ES-I3 (cell line): ENCODE measurements around the gene RNF180.

Experiments used
- H3K36me3 ChIP-seq: 2 replicates; pipeline ENCODE4 v1.6.1; 2013; ENCODE audit warnings: mild to moderate bottlenecking, low read length, control low read depth, moderate library complexity; ENCODE audit not compliant: insufficient read depth
- H3K4me1 ChIP-seq: 2 replicates; pipeline ENCODE4 v1.6.1; 2013; ENCODE audit warnings: mild to moderate bottlenecking, control low read depth, low read length; ENCODE audit not compliant: insufficient read depth
- H3K9ac ChIP-seq: 2 replicates; pipeline ENCODE4 v1.6.1; 2013; ENCODE audit warnings: low read depth, mild to moderate bottlenecking, low read length, moderate library complexity
- H3K9me3 ChIP-seq: 2 replicates; pipeline ENCODE4 v1.6.1; 2013; ENCODE audit warnings: mild to moderate bottlenecking, low read length, moderate library complexity; ENCODE audit not compliant: control insufficient read depth, insufficient read depth

Gene RNF180, protein sequence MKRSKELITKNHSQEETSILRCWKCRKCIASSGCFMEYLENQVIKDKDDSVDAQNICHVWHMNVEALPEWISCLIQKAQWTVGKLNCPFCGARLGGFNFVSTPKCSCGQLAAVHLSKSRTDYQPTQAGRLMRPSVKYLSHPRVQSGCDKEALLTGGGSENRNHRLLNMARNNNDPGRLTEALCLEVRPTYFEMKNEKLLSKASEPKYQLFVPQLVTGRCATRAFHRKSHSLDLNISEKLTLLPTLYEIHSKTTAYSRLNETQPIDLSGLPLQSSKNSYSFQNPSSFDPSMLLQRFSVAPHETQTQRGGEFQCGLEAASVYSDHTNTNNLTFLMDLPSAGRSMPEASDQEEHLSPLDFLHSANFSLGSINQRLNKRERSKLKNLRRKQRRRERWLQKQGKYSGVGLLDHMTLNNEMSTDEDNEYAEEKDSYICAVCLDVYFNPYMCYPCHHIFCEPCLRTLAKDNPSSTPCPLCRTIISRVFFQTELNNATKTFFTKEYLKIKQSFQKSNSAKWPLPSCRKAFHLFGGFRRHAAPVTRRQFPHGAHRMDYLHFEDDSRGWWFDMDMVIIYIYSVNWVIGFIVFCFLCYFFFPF

DNA sequence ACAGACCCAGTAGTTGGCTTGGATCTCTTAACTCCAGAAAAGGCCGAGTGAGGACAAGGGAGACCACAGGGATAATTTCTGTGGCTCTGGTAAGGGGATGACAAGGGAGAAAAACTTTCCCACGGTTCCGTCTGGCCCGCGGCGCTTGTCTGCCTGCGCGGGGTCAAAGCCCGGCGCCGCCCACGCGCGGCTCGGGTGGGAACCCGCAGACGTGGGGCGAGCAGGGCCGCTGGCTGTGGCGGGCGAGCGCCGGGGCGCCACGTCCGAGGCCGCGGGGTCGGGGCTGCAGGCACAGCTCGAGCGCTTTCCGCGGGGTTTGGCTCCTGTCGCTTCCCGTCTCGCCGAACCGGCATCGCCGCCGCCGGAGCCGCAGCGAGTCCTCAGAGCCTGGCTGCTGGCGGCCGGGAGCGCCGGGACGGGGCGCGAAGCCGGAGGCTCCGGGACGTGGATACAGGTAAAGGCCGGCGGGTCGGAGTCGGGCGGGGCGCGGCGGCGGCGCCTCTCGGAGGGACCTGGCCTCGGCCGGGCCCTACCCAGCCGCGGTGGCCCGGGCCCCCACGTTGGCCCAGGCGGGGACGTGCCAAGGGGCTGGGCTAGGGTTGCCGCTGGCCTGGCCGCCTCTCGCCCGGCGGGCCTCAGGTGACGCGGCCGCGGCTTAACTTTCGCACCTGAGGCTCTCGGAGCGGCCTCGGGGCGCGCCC, at the start of gene RNF180:
Gene RNF180, plus strand, starts transcription at position 344 of the 701 bp plus-strand sequence. CDS start 34,965 bp downstream, outside the sequence.
- H3K9ac ChIP-seq: peak within 1 kb of the TSS; percentile 94
- no peaks in the 10 kb centered on the region for H3K9me3 ChIP-seq
- H3K4me1 ChIP-seq: no peaks in the 10 kb centered on the region
- no peaks in the 10 kb centered on the region for H3K36me3 ChIP-seq

DNA sequence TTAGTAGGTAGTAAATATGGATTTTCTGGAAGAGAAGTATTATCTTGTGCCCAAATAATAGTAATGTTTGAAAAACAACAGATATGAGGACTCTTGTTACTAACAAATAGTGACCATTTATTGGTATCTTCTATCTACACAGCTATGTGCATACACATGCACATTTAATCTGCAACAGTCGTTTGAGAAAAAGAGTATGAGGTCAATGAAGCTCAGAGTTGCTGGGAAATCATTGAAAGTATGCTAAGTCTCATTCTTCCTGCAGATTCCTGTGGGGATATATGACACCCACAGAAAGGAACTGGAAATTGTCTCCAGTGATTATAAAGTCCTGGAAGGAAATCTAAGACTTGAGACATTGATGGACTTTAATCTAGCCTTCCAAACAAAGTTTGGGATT, 40.1 kb upstream of the RNF180 start:
- H3K36me3 ChIP-seq: no peaks in the 10 kb centered on the region
- no peaks in the 10 kb centered on the region for H3K4me1 ChIP-seq
- no peak overlapping the region for H3K9ac ChIP-seq
- no peaks in the 10 kb centered on the region for H3K9me3 ChIP-seq

DNA sequence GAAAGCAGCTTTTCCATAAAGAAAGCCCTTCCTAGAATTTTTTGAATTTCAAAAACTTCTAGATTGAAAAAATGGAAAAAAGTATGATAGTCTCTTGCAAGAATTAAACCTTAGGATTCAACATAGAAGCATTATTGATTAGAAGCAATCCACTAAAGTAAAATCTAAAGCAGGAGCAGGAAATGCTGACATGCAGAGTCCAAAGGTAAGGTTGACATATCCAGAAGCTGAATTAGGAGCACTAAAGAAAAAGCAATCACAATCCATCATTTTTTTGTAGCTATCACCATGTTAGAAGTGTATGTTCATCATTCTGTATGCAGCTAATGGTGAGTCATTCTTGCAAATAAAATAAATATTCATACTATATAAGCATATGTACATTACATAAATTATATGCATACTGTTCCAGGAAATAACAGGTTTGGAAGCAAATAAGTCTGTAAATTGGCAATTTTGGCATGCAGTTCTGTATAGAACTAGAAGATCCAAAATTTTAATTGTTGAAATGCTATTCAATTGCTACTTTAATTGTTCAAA, 39.4 kb upstream of the RNF180 start:
- no peak overlapping the region for H3K9ac ChIP-seq
- no peaks in the 10 kb centered on the region for H3K36me3 ChIP-seq
- no peaks in the 10 kb centered on the region for H3K9me3 ChIP-seq
- no peaks in the 10 kb centered on the region for H3K4me1 ChIP-seq

DNA sequence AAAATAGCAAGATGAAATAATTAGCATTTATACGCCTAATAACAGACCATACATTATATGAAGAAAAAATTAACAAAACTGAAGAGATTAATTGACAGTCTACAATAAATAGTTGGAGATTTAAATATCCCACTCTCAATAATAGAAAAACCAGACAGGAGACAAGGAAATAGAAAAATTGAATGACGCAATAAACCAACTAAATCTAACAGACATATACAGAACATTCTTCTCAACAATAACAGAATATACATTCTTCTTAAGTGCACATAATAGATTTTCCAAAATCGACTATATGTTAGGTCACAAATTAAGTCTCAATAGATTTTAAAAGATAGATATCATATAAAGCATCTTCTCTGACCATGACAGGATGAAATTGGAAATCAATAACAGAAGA, 25.6 kb upstream of the RNF180 start:
- Histone ChIP-seq H3K36me3 (no peaks in the 10 kb centered on the region; the same call in 1 of the 2 replicates), H3K4me1 (0 out of 2 replicates have a peak, but pooled peaks cover 6% of the 10 kb centered on the region), H3K9me3 (no peaks in the 10 kb centered on the region; the same call in none of the 2 replicates), H3K9ac (no peak overlapping the region)

DNA sequence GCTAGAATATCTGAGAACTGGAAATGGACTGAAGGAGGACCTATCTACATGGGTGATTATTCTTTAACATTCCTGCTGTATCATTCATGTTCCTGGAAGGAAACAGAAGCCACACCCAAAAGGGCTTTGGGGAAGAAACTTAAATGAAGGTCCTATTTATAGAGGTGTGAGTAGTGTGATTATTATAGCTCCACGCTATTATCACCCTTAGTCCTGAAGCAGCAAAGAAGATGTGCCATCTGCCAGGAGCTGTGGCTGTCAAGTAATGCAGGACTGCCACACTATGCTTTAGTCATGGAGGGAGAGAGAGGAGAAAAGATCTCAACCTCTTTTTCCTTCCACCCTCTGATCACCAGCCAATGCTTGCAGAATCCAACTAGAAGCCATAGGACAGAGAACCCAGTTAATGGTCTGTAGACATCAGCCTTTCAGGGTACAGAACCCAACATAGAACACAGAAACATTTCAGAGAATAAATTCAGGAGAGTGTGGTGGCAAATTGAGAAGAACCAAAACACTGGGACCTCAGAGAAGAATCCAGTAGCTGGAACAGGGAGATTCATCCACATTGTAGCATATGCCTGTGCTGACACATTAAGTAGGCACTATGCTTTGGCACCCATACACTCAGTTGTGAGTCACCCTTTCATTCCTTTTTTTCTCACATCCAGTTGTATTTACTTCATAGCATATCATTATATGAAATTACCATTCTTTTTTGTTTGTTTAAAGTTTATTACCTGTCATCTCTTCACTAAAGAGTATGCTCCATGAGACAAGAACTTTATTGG, 21.0 kb upstream of the RNF180 start:
- Histone ChIP-seq H3K9me3 (no peaks in the 10 kb centered on the region; the same call in 1 of the 2 replicates), H3K4me1 (no peaks in the 10 kb centered on the region), H3K9ac (no peak overlapping the region), H3K36me3 (no peaks in the 10 kb centered on the region)

DNA sequence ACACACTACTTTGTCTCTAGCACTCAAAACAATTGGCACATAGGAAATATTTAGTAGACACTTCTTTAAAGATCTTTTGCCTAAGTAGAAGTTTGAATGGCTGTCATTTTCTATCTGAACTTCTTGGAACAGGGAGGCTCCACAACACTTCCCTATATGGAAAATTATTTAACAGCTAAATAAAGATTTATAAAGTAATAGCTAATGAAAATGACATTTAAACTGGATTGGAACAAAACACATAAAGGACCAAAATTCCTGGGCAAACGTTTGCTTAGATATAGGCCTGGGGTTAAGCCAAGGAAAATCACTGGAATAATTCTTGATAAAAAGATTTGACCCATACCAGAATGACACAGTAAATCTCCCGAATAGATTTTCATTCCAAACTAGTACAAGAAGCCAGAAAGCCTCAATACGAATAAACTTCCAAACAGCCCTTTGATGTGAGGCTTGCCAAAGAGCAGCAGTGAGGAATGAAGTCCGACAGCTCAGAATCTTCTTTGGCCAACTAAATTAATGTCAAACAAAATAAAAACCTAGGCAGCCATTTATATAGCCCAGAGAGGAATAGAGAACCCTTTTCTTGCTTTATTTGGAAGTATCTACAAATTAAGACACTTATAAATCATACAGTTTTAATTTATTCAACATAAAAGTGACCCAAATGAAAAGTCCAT, 20.3 kb upstream of the RNF180 start:
- Histone ChIP-seq H3K4me1 (no peaks in the 10 kb centered on the region), H3K9me3 (no peaks in the 10 kb centered on the region; the same call in 1 of the 2 replicates), H3K9ac (no peak overlapping the region), H3K36me3 (no peaks in the 10 kb centered on the region)

DNA sequence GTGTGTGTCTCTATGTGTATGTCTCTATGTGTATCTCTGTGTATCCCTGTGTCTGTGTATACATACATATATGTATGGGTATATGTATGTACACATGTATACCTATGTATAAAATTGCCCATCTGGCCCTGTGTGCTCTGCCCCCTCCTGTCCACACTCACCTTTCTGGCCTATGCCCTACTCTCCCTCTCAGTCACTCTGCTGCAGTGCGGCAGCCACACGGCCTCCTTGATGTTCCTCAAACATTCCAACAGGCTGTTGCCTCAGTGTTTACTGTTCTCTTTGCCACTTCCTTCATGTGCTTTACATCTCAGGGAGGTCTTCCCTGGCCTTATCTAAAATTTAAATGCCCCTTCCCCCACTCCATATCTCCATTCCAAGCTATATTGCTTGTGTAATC, 18.3 kb upstream of the RNF180 start:
- no peaks in the 10 kb centered on the region; the same call in 1 of the 2 replicates for H3K9me3 ChIP-seq
- H3K4me1 ChIP-seq: no peaks in the 10 kb centered on the region
- no peaks in the 10 kb centered on the region for H3K36me3 ChIP-seq
- no peak overlapping the region for H3K9ac ChIP-seq

DNA sequence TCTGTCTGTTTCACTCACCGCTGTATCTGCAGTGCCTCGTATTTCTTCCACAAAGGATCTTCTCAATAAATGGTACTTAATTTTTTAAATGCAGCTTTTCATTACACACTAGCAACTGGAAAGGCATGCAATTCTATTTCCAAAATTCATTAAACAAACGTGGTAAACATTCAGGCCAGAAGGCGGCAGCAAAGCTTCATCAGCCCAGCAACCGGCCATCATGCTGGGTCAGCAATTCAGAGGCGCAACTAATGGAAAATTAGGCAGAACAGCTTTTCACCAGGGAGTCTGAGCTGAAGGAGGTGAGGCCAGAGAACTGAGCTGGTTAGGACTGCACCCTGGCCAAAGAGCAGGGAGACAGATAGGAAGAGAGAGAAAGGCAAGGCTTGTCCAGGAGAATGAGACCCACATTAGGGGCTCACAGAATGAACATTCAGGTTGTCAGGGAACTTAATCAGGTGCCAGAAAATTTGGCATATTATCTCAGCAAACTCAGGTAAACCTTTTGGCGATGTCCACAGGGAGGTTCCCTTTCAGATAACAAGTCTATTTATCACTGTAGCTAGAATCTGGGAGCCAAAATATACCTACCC, 17.7 kb upstream of the RNF180 start:
- H3K9me3 ChIP-seq: no peaks in the 10 kb centered on the region; the same call in 1 of the 2 replicates
- no peaks in the 10 kb centered on the region for H3K36me3 ChIP-seq
- H3K4me1 ChIP-seq: no peaks in the 10 kb centered on the region
- H3K9ac ChIP-seq: no peak overlapping the region

DNA sequence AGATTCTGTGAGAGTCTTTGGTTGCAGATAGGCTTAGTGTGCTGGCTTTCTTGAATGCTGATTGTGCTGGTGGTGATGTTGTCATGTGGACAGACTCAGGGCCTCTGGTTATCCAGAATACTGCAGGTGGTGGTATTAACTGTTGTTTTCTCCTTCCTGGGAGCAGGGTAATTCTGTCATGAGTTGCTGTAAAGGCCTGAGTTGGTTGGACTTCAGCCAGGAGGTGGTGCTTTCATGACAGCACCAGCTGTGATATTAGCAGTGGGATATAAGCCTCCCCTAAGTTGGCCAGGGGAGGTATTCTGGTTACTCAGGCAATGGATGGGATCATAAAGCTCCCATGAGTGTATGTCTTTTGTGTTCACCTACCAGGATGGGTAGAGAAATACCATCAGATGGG, 16.4 kb upstream of the RNF180 start:
- Histone ChIP-seq H3K9ac (no peak overlapping the region), H3K4me1 (no peaks in the 10 kb centered on the region), H3K9me3 (no peaks in the 10 kb centered on the region; the same call in 1 of the 2 replicates), H3K36me3 (no peaks in the 10 kb centered on the region)

DNA sequence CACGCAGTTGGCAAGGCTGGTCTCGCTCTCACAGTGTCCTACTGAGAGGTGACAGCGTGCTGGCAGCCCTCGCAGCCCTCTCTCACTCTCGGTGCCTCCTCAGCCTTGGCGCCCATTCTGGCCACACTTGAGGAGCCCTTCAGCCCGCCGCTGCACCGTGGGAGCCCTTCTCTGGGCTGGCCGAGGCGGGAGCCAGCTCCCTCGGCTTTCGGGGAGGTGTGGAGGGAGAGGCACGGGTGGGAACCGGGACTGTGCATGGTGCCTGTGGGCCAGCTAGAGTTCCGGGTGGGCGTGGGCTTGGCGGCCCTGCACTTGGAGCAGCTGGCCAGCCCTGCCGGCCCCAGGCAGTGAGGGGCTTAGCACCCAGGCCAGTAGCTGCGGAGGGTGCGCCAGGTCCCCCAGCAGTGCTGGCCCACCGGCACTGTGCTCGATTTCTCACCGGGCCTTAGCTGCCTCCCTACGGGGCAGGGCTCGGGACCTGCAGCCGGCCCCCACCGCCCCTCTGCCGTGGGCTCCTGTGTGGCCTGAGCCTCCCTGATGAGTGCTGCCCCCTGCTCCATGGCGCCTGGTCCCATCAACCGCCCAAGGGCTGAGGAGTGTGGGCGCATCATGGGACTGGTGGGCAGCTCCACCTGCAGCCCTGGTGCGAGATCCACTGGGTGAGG, 15.7 kb upstream of the RNF180 start:
- Histone ChIP-seq H3K9ac (no peak overlapping the region), H3K36me3 (no peaks in the 10 kb centered on the region), H3K4me1 (no peaks in the 10 kb centered on the region), H3K9me3 (no peaks in the 10 kb centered on the region; the same call in 1 of the 2 replicates)

DNA sequence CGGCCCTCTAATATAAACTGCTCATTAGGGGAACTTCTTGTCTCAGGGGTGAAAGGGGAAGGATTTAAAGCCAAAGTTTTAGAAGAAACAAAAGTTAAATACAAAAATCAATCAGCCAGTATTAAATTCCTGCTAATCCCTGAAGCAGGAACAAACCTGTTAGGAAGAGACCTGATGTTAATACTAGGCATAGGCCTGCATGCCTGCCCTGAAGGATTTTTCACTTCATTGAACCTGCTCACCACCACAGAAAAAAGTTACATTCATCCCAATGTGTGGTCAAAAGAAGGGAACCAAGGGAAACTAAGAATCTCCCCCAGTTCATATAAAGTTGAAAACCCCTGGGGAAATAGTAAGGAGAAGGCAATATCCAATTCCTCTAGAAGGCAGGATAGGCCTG, 9.4 kb upstream of the RNF180 start:
- Histone ChIP-seq H3K9me3 (no peaks in the 10 kb centered on the region; the same call in 1 of the 2 replicates), H3K4me1 (no peaks in the 10 kb centered on the region), H3K36me3 (no peaks in the 10 kb centered on the region), H3K9ac (no peak overlapping the region)

DNA sequence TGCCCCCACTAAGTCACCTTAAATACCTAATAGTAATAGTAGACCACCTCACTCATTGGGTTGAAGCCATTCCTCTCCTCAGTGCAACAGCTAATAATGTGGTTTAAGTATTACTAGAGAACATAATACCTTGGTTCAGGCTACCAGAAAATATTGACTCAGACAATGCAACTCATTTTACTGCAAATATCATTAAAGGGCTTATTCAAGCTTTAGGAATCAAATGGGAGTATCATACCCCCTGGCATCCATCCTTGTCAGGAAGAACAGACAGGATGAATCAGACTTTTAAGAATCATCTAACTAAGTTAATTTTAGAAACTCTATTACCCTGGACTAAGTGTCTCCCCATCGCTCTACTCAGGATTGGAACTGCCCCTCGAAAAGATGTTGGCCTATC, 6.8 kb upstream of the RNF180 start:
- H3K9ac ChIP-seq: no peak overlapping the region
- H3K4me1 ChIP-seq: no peaks in the 10 kb centered on the region
- H3K36me3 ChIP-seq: no peaks in the 10 kb centered on the region
- H3K9me3 ChIP-seq: no peaks in the 10 kb centered on the region; the same call in 1 of the 2 replicates

DNA sequence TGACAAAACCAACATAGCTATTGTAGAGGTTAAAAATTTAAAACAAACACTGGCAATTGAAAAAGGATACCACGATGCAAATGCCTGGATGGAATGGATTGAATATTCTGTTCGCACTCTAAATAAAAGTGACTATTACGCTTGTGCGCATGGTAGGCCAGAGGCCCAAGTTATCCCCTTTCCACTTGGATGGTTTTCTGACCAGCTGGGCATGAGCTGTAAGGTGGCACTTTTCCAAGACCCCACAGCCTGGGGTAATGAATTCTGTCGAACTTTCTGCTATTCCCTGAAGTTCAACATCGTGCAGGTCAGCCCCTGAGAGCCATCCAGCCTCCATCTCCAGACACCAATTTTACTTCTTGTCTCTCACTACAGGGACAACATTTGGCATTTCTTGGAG, 5.4 kb upstream of the RNF180 start:
- no peaks in the 10 kb centered on the region for H3K36me3 ChIP-seq
- no peak overlapping the region for H3K9ac ChIP-seq
- H3K9me3 ChIP-seq: no peaks in the 10 kb centered on the region
- no peaks in the 10 kb centered on the region for H3K4me1 ChIP-seq
